ENCODE data around the gene VTI1A. TPM values are rescaled to one million over a fixed set of nuclear protein-coding genes. Genes with fewer than 3 reads are reported as not detected.
A peak's percentile ranks its signal among the peaks of the same experiment; 100 is the strongest.

Gene VTI1A
- total and polyA plus RNA-seq, 2 of the 8 experiments (the other 6 are each of a cell fraction or from before 2014, with no cell fraction given) = 6.0 to 20.0 TPM

- no peak overlapping the region for H3K14ac ChIP-seq (ENCODE audit: insufficient read length)
- no peak overlapping the region for H4K8ac ChIP-seq (ENCODE audit: extremely low read depth, insufficient read depth, low read length)
- H3K79me2 ChIP-seq (ENCODE audit: control insufficient read depth in 1 of 2, insufficient read depth in 2 of 2, low read length in 2 of 2) = no peaks in the 10 kb centered on the region
- H2AK5ac ChIP-seq (ENCODE audit: low read depth, low read length) = no peak overlapping the region
- no peak overlapping the region for H3K4ac ChIP-seq (replicated peaks; ENCODE audit: insufficient read length, low read depth, low read length)
- CTCF ChIA-PET (ENCODE audit: partially characterized antibody) = interaction anchor here (0.9 to 3.5 kb wide), 2 partner anchors 9 to 15 kb away, joined by 3 to 28 read pairs; no protein-coding TSS in a partner anchor
- H3K4me2 ChIP-seq (ENCODE audit: insufficient read depth in 1 of 2, low read depth in 2 of 2, low read length in 2 of 2) = no peak overlapping the region
- H3K27ac ChIP-seq (ENCODE audit: low read depth, low read length) = no peak overlapping the region
- 0 out of 2 replicates have a peak overlapping the region, but pooled peaks have one; percentile 0 for H2BK15ac ChIP-seq (ENCODE audit: low read length)
- no peak overlapping the region for H2BK120ac ChIP-seq (replicated peaks; ENCODE audit: low read depth, low read length)
- H3K56ac ChIP-seq (replicated peaks; ENCODE audit: insufficient read length, low read depth, low read length) = no peak overlapping the region
- no peak overlapping the region for H3K18ac ChIP-seq (ENCODE audit: extremely low read depth, low read length)
- H3K4me3 ChIP-seq (ENCODE audit: extremely low read depth in 1 of 4, insufficient read depth in 2 of 4, low read depth in 3 of 4, low read length in 4 of 4) = no peak overlapping the region
- H4K20me1 ChIP-seq (replicated peaks in 1 of 2; ENCODE audit: control insufficient read depth in 1 of 2, insufficient read depth in 2 of 2, low read length in 2 of 2) = no peaks in the 10 kb centered on the region
- H4K5ac ChIP-seq (ENCODE audit: insufficient read length, low read depth, low read length) = no peak overlapping the region
- no peak for FAIRE-seq
- no peak overlapping the region for H2BK12ac ChIP-seq (ENCODE audit: low read depth, low read length)
- no peaks in the 10 kb centered on the region; the same call in 1 of the 2 replicates for H3K79me1 ChIP-seq (ENCODE audit: low read depth, low read length)
- no peak overlapping the region for H2AFZ ChIP-seq (ENCODE audit: low read length)
- H2BK20ac ChIP-seq (ENCODE audit: low read length) = no peak overlapping the region
- H3K9ac ChIP-seq (replicated peaks in 1 of 4; ENCODE audit: extremely low read depth in 1 of 4, low read depth in 3 of 4, low read length in 3 of 4) = no peak overlapping the region
- POLR2A ChIA-PET (ENCODE audit: partially characterized antibody) = no interaction called here
- no peak overlapping the region for H4K91ac ChIP-seq (replicated peaks; ENCODE audit: insufficient read length, low read length)
- H3K9me3 ChIP-seq (ENCODE audit: insufficient read depth in 2 of 2, low read depth in 1 of 2, low read length in 1 of 2) = no peaks in the 10 kb centered on the region
- H3K27me3 ChIP-seq (replicated peaks in 1 of 4; ENCODE audit: control insufficient read depth in 3 of 4, extremely low read depth in 1 of 4, insufficient read depth in 3 of 4, low read length in 3 of 4) = no peaks in the 10 kb centered on the region
- peak in 1 of 2 experiments; percentile 7 for DNase-seq (ENCODE audit: low read depth in 1 of 2, low spot score in 2 of 2)
- no peak overlapping the region for H2BK5ac ChIP-seq (ENCODE audit: low read depth, low read length)
- no peaks in the 10 kb centered on the region for H3K36me3 ChIP-seq (ENCODE audit: control insufficient read depth in 2 of 4, insufficient read depth in 4 of 4, low read length in 3 of 4)
- WGBS, 2 experiments (ENCODE audit: extremely low coverage in 1 of 2, insufficient coverage in 1 of 2, insufficient read length in 1 of 2, insufficient replicate concordance in 2 of 2, low coverage in 1 of 2, low lambda C conversion rate in 2 of 2, missing lambda C conversion rate in 1 of 2) = 93% methylated on average over 2 of the region's 2 CpGs; no CpG with 5 or more reads in 1 of the 2 experiments
- H3K23me2 ChIP-seq (ENCODE audit: low read depth, low read length) = no peaks in the 10 kb centered on the region; the same call in 1 of the 2 replicates
- no peak overlapping the region for H3K23ac ChIP-seq (ENCODE audit: insufficient read length)
- peaks cover 4 to 18% (median 12%) of the 10 kb centered on the region in 4 experiments; a peak in 5 of 7 replicates for H3K4me1 ChIP-seq (replicated peaks in 1 of 4; ENCODE audit: control insufficient read depth in 3 of 4, insufficient read depth in 4 of 4, low read length in 3 of 4)
- TF ChIP-seq CBX5 (IDR thresholded peaks at IDR 0.05; ENCODE audit: low read depth, low read length) (no peak), SIRT6 (IDR thresholded peaks at IDR 0.05; ENCODE audit: low read length) (no peak), BACH1 (IDR thresholded peaks at IDR 0.05; ENCODE audit: low read length) (no peak), TAF1 (IDR thresholded peaks at IDR 0.05; ENCODE audit: low read depth, low read length) (no peak), SIX5 (IDR thresholded peaks at IDR 0.05; ENCODE audit: low read depth, low read length) (no peak), YY1 (IDR thresholded peaks at IDR 0.05; ENCODE audit: low read depth, low read length) (no peak), HDAC6 (IDR thresholded peaks at IDR 0.05; ENCODE audit: low read depth, low read length) (no peak), POU5F1 (IDR thresholded peaks at IDR 0.05; ENCODE audit: low read depth, low read length) (no peak), TCF12 (IDR thresholded peaks at IDR 0.05; ENCODE audit: low read depth, low read length) (no peak), CHD1 (IDR thresholded peaks at IDR 0.05; ENCODE audit: low read depth, low read length) (no peak), RXRA (IDR thresholded peaks at IDR 0.05; ENCODE audit: insufficient read depth, low read depth, low read length) (no peak), GTF2F1 (IDR thresholded peaks at IDR 0.05; ENCODE audit: borderline replicate concordance, low read depth, low read length) (no peak), CTCF (IDR thresholded peaks at IDR 0.05; ENCODE audit: control extremely low read depth in 1 of 3, insufficient read depth in 1 of 3, low read depth in 1 of 3, low read length in 3 of 3) (no peak)
These were observed 265.5 kb downstream of the VTI1A start for GRCh38 chr10:112712536-112712935.
